DOHH2 (cell line): ENCODE data around the gene TMEM208.

Experiments
- H3F3A ChIP-seq: fragments of 200-600 bp; sonication (generic), shearing (Covaris generic); 2 replicates; pipeline ENCODE4 v1.6.0; 2016; ENCODE audit warnings: antibody characterized with exemption, mild to moderate bottlenecking; ENCODE audit not compliant: control insufficient read depth, insufficient read depth
- H3K27ac ChIP-seq: fragments of 200-600 bp; sonication (generic); 2 replicates; pipeline ENCODE4 v1.5.1; 2014; ENCODE audit warnings: low read depth, mild to moderate bottlenecking, low read length, moderate library complexity
- H3K27me3 ChIP-seq: fragments of 200-600 bp; sonication (generic); 2 replicates; pipeline ENCODE4 v1.6.1; 2014; ENCODE audit warnings: mild to moderate bottlenecking, low read length, mixed read lengths; ENCODE audit not compliant: control insufficient read depth
- H3K36me3 ChIP-seq: fragments of 200-600 bp; sonication (generic); 2 replicates; pipeline ENCODE4 v1.6.1; 2014; ENCODE audit warnings: mild to moderate bottlenecking, low read length, moderate library complexity, mixed read lengths; ENCODE audit not compliant: control insufficient read depth
- H3K4me1 ChIP-seq: fragments of 200-600 bp; sonication (generic); 2 replicates; pipeline ENCODE4 v1.6.1; 2014; ENCODE audit warnings: mild to moderate bottlenecking, low read length, mixed read lengths; ENCODE audit not compliant: control insufficient read depth
- H3K4me2 ChIP-seq: fragments of 200-600 bp; sonication (generic); 2 replicates; pipeline ENCODE4 v1.6.0; 2014; ENCODE audit warnings: mild to moderate bottlenecking, low read length, moderate library complexity
- H3K4me3 ChIP-seq: fragments of 200-600 bp; sonication (generic); 2 replicates; pipeline ENCODE4 v1.5.1; 2014; ENCODE audit warnings: mild to moderate bottlenecking, low read length, mixed read lengths
- H3K79me2 ChIP-seq: fragments of 200-600 bp; sonication (generic); 2 replicates; pipeline ENCODE4 v1.6.1; 2014; ENCODE audit warnings: mild to moderate bottlenecking, low read length, mixed read lengths; ENCODE audit not compliant: control insufficient read depth
- H3K9me2 ChIP-seq: fragments of 200-600 bp; sonication (generic); replicated peaks from 2 replicates; pipeline ENCODE4 v1.6.1; 2014; ENCODE audit warnings: mild to moderate bottlenecking, low read length, mixed read lengths; ENCODE audit not compliant: control insufficient read depth
- H3K9me3 ChIP-seq: fragments of 200-600 bp; sonication (generic); 2 replicates; pipeline ENCODE4 v1.6.1; 2014; ENCODE audit warnings: antibody characterized with exemption, low read length, mixed read lengths; ENCODE audit not compliant: control insufficient read depth, insufficient read depth
- H4K20me1 ChIP-seq: fragments of 200-600 bp; sonication (generic); 2 replicates; pipeline ENCODE4 v1.6.0; 2014; ENCODE audit warnings: low read depth, mild to moderate bottlenecking, antibody characterized with exemption, low read length, moderate library complexity; ENCODE audit not compliant: control insufficient read depth, insufficient read depth
- EZH2phosphoT487 ChIP-seq: fragments of 200-600 bp; sonication (generic); IDR thresholded peaks from 2 replicates; pipeline ENCODE4 v1.6.1; 2017; ENCODE audit warnings: borderline replicate concordance, mild to moderate bottlenecking, antibody characterized with exemption, low read length, moderate library complexity, mixed read lengths
- TF ChIP-seq, protein P1 (sequence below): fragments of 200-600 bp; sonication (generic); IDR thresholded peaks from one replicate; pipeline ENCODE4 v1.5.1; 2014; ENCODE audit warnings: antibody characterized with exemption, mild to moderate bottlenecking, low read depth, low read length; ENCODE audit not compliant: poor library complexity, severe bottlenecking

The TMEM208 gene

GRCh38 chr16:67202956-67203493, 23.9 kb upstream of the TMEM208 start:
- no peak overlapping the region for H3K27ac ChIP-seq
- H3K27me3 ChIP-seq: no peaks in the 10 kb centered on the region
- H3K36me3 ChIP-seq: peaks cover 53% of the 10 kb centered on the region
- no peaks in the 10 kb centered on the region for H3K9me3 ChIP-seq
- no peak overlapping the region for H3K4me2 ChIP-seq
- no peaks in the 10 kb centered on the region for H4K20me1 ChIP-seq
- no peaks in the 10 kb centered on the region for H3K4me1 ChIP-seq
- no peaks in the 10 kb centered on the region for H3K79me2 ChIP-seq
- no peaks in the 10 kb centered on the region for H3K9me2 ChIP-seq
- TF ChIP-seq, protein P1, sequence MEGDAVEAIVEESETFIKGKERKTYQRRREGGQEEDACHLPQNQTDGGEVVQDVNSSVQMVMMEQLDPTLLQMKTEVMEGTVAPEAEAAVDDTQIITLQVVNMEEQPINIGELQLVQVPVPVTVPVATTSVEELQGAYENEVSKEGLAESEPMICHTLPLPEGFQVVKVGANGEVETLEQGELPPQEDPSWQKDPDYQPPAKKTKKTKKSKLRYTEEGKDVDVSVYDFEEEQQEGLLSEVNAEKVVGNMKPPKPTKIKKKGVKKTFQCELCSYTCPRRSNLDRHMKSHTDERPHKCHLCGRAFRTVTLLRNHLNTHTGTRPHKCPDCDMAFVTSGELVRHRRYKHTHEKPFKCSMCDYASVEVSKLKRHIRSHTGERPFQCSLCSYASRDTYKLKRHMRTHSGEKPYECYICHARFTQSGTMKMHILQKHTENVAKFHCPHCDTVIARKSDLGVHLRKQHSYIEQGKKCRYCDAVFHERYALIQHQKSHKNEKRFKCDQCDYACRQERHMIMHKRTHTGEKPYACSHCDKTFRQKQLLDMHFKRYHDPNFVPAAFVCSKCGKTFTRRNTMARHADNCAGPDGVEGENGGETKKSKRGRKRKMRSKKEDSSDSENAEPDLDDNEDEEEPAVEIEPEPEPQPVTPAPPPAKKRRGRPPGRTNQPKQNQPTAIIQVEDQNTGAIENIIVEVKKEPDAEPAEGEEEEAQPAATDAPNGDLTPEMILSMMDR: no peak
- TF ChIP-seq EZH2phosphoT487: no peak
- H3K4me3 ChIP-seq: no peak overlapping the region
- no peaks in the 10 kb centered on the region; the same call in 1 of the 2 replicates for H3F3A ChIP-seq

GRCh38 chr16:67204076-67204475, 22.9 kb upstream of the TMEM208 start:
- TF ChIP-seq, protein P1: no peak
- TF ChIP-seq EZH2phosphoT487: no peak
- H3K4me3 ChIP-seq: no peak overlapping the region
- H3K27ac ChIP-seq: no peak overlapping the region
- H3K4me1 ChIP-seq: no peaks in the 10 kb centered on the region
- no peaks in the 10 kb centered on the region for H3K9me2 ChIP-seq
- H3F3A ChIP-seq: no peaks in the 10 kb centered on the region; the same call in 1 of the 2 replicates
- no peaks in the 10 kb centered on the region for H3K27me3 ChIP-seq
- no peaks in the 10 kb centered on the region for H3K9me3 ChIP-seq
- peaks cover 42% of the 10 kb centered on the region for H3K36me3 ChIP-seq
- H3K4me2 ChIP-seq: no peak overlapping the region
- no peaks in the 10 kb centered on the region for H4K20me1 ChIP-seq
- H3K79me2 ChIP-seq: no peaks in the 10 kb centered on the region

DNA sequence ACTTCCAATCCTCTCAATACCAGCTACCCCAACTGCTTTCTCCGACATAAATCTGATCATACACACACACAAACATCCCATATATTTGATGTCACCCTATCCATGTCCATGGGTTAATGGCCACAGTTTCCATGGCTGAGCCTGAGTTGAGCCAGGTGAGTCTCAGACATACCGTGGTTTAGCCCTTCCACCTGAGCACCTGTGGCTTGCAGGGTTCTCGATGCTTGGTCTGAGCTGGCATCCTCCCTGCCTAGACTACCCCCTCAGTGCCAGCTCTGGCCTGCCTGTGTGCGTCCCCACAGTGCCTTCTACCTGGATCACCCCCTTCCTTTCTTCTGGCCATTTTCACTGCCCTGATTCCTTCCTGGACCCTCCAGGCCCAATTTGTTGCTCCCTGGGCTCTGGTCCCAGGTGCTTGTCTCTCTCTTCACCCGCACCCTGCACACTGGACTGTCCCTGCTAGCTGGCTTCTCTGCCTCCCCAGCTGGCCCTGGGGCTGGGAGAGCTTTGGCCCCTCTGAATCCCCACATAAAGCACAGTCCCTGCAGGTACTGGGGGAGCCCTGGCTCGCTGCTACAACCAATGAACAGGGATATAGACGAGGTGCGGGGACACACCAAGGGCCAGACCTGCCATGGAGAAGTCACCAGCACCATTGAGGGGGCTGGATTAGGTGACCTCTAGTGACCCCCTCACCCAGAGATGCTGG, 20.6 kb upstream of the TMEM208 start:
- Histone ChIP-seq H3K9me2 (no peaks in the 10 kb centered on the region), H3F3A (no peaks in the 10 kb centered on the region; the same call in 1 of the 2 replicates), H3K9me3 (no peaks in the 10 kb centered on the region), H3K4me2 (no peak overlapping the region), H3K27ac (no peak overlapping the region), H3K36me3 (peaks cover 27% of the 10 kb centered on the region), H3K4me3 (no peak overlapping the region), H3K79me2 (no peaks in the 10 kb centered on the region), H3K4me1 (no peaks in the 10 kb centered on the region), H3K27me3 (no peaks in the 10 kb centered on the region), H4K20me1 (no peaks in the 10 kb centered on the region)
- no peak for TF ChIP-seq EZH2phosphoT487
- TF ChIP-seq, protein P1: no peak
